ENCODE data around the gene PHACTR3. TPM values are rescaled to one million over a fixed set of nuclear protein-coding genes. Genes with fewer than 3 reads are reported as not detected.

Gene PHACTR3
- total RNA-seq: not detected in 2 replicates

DNA sequence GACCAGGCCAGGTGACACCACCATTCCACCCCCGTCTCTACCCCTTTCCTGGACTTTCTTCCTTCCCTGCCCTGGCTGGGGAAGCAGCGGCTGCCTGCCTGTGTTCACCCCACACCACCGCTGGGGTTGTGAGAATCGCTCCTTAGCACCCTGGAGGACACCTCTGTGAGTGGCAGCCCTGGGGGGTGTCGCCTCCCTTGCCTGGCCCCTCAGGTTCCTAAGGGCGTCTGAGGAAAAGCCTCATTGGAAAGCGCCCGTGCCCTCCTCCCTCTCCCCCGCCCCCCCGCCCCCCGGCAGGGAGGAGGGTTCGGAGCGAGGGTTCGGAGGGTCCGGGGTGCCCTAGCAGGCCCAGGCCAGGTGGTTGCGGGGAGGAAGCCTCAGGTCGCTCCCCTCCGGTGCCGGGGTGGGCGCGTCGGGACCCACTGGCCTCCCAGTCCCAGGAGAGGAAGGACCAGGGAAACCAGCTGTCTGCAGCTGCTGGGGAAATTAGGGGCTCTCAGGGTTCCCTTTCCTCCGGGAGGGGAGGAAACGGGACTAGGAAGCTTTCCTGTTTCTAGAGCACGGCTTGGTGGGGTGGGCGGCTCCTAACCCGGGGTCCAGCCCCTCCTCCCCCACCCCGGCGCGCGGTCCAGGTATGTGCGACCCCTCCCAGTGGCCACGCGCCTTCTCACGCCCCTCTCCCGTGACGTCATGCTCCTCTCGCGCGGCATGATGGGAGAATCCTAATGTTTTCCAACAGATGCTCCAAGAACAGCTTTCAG lies at the start of gene PHACTR3:
PHACTR3 (plus strand) TSS at position 760 of the 761 bp plus-strand sequence. CDS start 475 bp downstream, outside the sequence.

Data from smooth muscle cell of the pulmonary artery (primary cell).